ENCODE results near the gene CACNG5. TPM values are rescaled to one million over a fixed set of nuclear protein-coding genes. Genes with fewer than 3 reads are reported as not detected.

CACNG5 gene
- total and polyA plus RNA-seq, 2 experiments from 2014 or later, result 1.8 to 3.3 TPM

GRCh38 chr17:66837226-66837625 lies 2.3 kb downstream of the CACNG5 start (continued):
- no peak for TF ChIP-seq EZH2 (IDR thresholded peaks at IDR 0.05; ENCODE audit: low read depth, unreplicated experiment)
- TF ChIP-seq NANOG (IDR thresholded peaks at IDR 0.05; ENCODE audit: borderline replicate concordance), result no peak
- no peak for TF ChIP-seq JUNB (IDR thresholded peaks at IDR 0.05; ENCODE audit: unreplicated experiment)

GRCh38 chr17:66837885-66838665 lies 3.2 kb downstream of the CACNG5 start:
- no peak overlapping the region for H3K4me3 Mint-ChIP-seq

More at GRCh38 chr17:66837885-66838665, 3.2 kb downstream of the CACNG5 start:
- H3K4me1 Mint-ChIP-seq, result peaks cover 2% of the 10 kb centered on the region; the same call in 2 of the 3 replicates
- H3K9me2 ChIP-seq (ENCODE audit: insufficient read depth), result no peaks in the 10 kb centered on the region
- no peaks in the 10 kb centered on the region for H3K36me3 ChIP-seq (ENCODE audit: insufficient read depth)
- no peak for TF ChIP-seq EZH2phosphoT487 (IDR thresholded peaks at IDR 0.05; ENCODE audit: unreplicated experiment)
- TF ChIP-seq ETS1 (IDR thresholded peaks at IDR 0.05), result no peak
- no peak for TF ChIP-seq ZNF331 (CRISPR knock-in tag; IDR thresholded peaks at IDR 0.05; ENCODE audit: low read depth)
- TF ChIP-seq CTCF (conservative IDR thresholded peaks at IDR 0.05; ENCODE audit: low read depth in 2 of 2), result no peak
- TF ChIP-seq STAT1 (IDR thresholded peaks at IDR 0.05; ENCODE audit: unreplicated experiment), result no peak
- no peak for TF ChIP-seq JUNB (IDR thresholded peaks at IDR 0.05; ENCODE audit: unreplicated experiment)
- TF ChIP-seq NANOG (IDR thresholded peaks at IDR 0.05; ENCODE audit: borderline replicate concordance), result no peak
- no peak for TF ChIP-seq EZH2 (IDR thresholded peaks at IDR 0.05; ENCODE audit: low read depth, unreplicated experiment)
- TF ChIP-seq REST (IDR thresholded peaks at IDR 0.05; ENCODE audit: unreplicated experiment), result no peak
- no peak for TF ChIP-seq ZNF114 (CRISPR knock-in tag; IDR thresholded peaks at IDR 0.05)
- TF ChIP-seq CREB1 (CRISPR knock-in tag; IDR thresholded peaks at IDR 0.05; ENCODE audit: low read depth), result no peak
- TF ChIP-seq POLR2AphosphoS5 (IDR thresholded peaks at IDR 0.05; ENCODE audit: low read depth), result no peak
- H3K36me3 Mint-ChIP-seq (ENCODE audit: low read depth), result no peaks in the 10 kb centered on the region
- no peak overlapping the region for H3K4me3 ChIP-seq
- H3K27me3 Mint-ChIP-seq (ENCODE audit: insufficient read depth, low read depth, poor library complexity), result peaks cover 15% of the 10 kb centered on the region
- no peak for ATAC-seq
- H3K27me3 ChIP-seq (ENCODE audit: insufficient read depth), result 0 out of 2 replicates have a peak, but pooled peaks cover 10% of the 10 kb centered on the region
- H3K27ac ChIP-seq (ENCODE audit: low read depth), result no peak overlapping the region
- no peaks in the 10 kb centered on the region for H4K20me1 ChIP-seq (replicated peaks; ENCODE audit: insufficient read depth)
- H3K9me3 Mint-ChIP-seq, result no peaks in the 10 kb centered on the region
- H3F3A ChIP-seq (replicated peaks; ENCODE audit: low read depth), result no peaks in the 10 kb centered on the region
- H3K79me2 ChIP-seq (replicated peaks; ENCODE audit: insufficient read depth), result no peaks in the 10 kb centered on the region
- no peak overlapping the region for H3K27ac Mint-ChIP-seq
- no peaks in the 10 kb centered on the region for H3K4me1 ChIP-seq (ENCODE audit: insufficient read depth)
- no peak for DNase-seq (ENCODE audit: low spot score)
- no peak overlapping the region for H3K4me2 ChIP-seq
- no peak overlapping the region for H2AFZ ChIP-seq

All from GM23338 (cell line).